ENCODE results near the gene CDKN3.

The CDKN3 gene

DNA sequence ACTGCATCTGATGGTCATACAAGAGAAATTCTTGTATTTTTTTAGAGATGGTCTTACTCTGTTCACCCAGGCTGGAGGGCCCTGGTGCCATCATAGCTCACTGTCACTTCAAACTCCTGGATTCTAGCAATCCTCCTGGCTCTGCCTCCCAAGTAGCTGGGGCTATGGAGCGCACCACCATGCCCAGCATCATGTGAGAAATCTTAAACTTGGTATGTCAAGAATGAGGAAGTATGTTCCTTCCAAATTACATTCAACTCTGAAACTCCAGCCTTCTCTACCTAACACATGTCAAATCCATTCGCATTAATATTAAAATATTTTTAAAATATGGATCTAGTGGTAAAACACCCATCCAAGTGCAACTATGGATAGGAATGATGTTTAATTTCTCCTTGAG is 27.5 kb upstream of the CDKN3 start:
- no peaks in the 10 kb centered on the region for H3K36me3 ChIP-seq (ENCODE audit: insufficient read depth, low read length)
- H3K27me3 ChIP-seq (ENCODE audit: insufficient read depth, low read length, poor library complexity), result no peaks in the 10 kb centered on the region
- H3K4me2 ChIP-seq (ENCODE audit: insufficient read depth, low read length), result no peak overlapping the region
- no peak overlapping the region for H3K9ac ChIP-seq (ENCODE audit: low read depth, low read length)
- no peaks in the 10 kb centered on the region for H4K20me1 ChIP-seq (ENCODE audit: insufficient read depth, low read length)
- ATAC-seq (ENCODE audit: insufficient read depth, low read depth) (no peak), DNase-seq (no peak)
- no peak overlapping the region for H2AFZ ChIP-seq (ENCODE audit: low read depth, low read length)
- TF ChIP-seq, protein P1, sequence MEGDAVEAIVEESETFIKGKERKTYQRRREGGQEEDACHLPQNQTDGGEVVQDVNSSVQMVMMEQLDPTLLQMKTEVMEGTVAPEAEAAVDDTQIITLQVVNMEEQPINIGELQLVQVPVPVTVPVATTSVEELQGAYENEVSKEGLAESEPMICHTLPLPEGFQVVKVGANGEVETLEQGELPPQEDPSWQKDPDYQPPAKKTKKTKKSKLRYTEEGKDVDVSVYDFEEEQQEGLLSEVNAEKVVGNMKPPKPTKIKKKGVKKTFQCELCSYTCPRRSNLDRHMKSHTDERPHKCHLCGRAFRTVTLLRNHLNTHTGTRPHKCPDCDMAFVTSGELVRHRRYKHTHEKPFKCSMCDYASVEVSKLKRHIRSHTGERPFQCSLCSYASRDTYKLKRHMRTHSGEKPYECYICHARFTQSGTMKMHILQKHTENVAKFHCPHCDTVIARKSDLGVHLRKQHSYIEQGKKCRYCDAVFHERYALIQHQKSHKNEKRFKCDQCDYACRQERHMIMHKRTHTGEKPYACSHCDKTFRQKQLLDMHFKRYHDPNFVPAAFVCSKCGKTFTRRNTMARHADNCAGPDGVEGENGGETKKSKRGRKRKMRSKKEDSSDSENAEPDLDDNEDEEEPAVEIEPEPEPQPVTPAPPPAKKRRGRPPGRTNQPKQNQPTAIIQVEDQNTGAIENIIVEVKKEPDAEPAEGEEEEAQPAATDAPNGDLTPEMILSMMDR (IDR thresholded peaks at IDR 0.05; ENCODE audit: borderline replicate concordance, extremely low read depth, low read length, poor library complexity, severe bottlenecking), result no peak
- no peak for TF ChIP-seq EZH2 (IDR thresholded peaks at IDR 0.05; ENCODE audit: borderline replicate concordance, low read depth, low read length, severe bottlenecking)
- H3K4me1 ChIP-seq (ENCODE audit: insufficient read depth, low read length), result no peaks in the 10 kb centered on the region
- H3K4me3 ChIP-seq (ENCODE audit: low read depth in 1 of 2, low read length in 2 of 2), result no peak overlapping the region
- no peaks in the 10 kb centered on the region for H3K79me2 ChIP-seq (ENCODE audit: insufficient read depth, low read length)
- H3K9me3 ChIP-seq (ENCODE audit: insufficient read depth, low read length, severe bottlenecking), result no peaks in the 10 kb centered on the region
- H3K27ac ChIP-seq (ENCODE audit: low read length), result no peak overlapping the region

DNA sequence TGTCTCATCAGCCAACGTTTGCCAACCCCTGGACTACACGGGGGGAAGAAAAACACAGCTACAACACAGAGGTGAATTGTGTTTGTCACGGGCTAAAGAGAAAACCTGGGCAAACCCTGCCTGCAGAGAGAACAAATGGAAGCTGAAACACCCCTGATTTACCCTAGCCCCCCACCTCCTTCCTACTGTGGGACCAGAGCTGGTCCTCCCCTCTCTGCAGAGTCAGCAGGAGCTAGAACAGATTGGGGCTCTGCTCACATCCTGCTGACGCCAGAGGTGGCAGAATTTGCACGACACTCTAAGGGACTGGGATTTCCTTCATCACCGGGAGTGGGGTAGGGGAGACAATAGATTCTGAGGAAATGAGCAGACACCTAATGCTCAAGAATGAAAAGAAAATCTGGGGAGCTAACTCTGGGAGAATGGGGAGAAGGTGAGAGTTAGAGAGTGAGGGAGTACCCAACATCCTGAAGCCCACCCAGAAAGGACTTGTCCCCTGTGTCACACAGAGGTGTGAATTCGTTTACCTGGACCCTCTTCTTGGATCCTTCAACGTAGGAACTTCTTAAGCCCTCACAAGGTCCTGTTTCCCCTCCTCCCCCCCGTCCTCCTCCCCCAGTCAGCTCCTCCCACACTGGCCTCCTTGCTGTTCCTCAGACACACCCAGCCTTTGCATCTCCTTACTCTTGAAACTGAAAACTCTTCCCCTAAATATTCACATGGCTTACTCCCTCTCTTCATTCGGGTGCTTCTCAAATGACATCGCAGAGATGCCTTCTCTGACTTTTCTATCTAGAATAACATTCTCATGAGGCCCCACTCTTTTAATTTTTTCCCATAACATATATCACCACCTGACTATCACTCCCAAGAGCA is 26.2 kb upstream of the CDKN3 start:
- Histone ChIP-seq H3K4me1 (ENCODE audit: insufficient read depth, low read length) (no peaks in the 10 kb centered on the region), H3K79me2 (ENCODE audit: insufficient read depth, low read length) (no peaks in the 10 kb centered on the region), H3K9me3 (ENCODE audit: insufficient read depth, low read length, severe bottlenecking) (no peaks in the 10 kb centered on the region), H3K4me2 (ENCODE audit: insufficient read depth, low read length) (no peak overlapping the region), H3K36me3 (ENCODE audit: insufficient read depth, low read length) (no peaks in the 10 kb centered on the region), H3K9ac (ENCODE audit: low read depth, low read length) (no peak overlapping the region), H3K4me3 (ENCODE audit: low read depth in 1 of 2, low read length in 2 of 2) (no peak overlapping the region), H2AFZ (ENCODE audit: low read depth, low read length) (no peak overlapping the region), H3K27ac (ENCODE audit: low read length) (no peak overlapping the region), H4K20me1 (ENCODE audit: insufficient read depth, low read length) (no peaks in the 10 kb centered on the region), H3K27me3 (ENCODE audit: insufficient read depth, low read length, poor library complexity) (no peaks in the 10 kb centered on the region)
- no peak for DNase-seq
- ATAC-seq (ENCODE audit: insufficient read depth, low read depth), result no peak
- TF ChIP-seq, protein P1 (IDR thresholded peaks at IDR 0.05; ENCODE audit: borderline replicate concordance, extremely low read depth, low read length, poor library complexity, severe bottlenecking), result no peak
- no peak for TF ChIP-seq EZH2 (IDR thresholded peaks at IDR 0.05; ENCODE audit: borderline replicate concordance, low read depth, low read length, severe bottlenecking)

DNA sequence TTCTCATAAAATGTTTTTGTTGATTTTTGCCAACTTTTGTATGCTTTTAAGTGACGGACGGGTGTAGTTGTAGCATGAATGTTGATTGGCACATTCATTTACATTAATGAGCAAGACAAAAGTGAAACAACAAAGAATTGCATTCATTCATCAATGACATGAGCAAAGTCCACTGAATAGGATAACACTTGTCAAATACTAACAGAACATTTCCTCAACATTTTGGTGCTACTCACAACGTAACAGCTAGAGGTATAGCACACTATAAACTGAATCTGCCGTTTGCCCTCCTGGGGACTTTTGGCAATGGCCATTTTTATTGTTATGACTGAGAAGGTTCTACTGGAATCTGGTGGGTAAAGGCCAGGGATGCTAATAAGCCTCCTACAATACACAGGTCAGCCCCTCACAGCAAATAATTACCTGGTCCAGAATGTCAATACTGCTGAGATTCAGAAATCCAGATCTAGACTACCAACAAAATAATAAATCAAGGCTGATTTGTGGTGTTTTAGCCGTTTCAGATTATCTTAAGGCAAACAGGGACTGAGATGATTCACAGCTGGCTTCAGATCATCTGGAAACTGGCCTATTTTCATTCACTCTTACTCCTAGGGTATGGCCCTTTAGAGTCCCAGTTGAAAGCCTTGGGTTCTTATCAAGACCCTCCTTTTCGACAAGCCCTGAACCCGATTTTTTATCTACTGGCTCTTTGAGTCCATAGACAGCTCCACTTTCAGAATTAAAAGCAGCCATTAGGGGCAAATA is 22.5 kb upstream of the CDKN3 start:
- no peak for TF ChIP-seq EZH2 (IDR thresholded peaks at IDR 0.05; ENCODE audit: borderline replicate concordance, low read depth, low read length, severe bottlenecking)
- TF ChIP-seq, protein P1 (IDR thresholded peaks at IDR 0.05; ENCODE audit: borderline replicate concordance, extremely low read depth, low read length, poor library complexity, severe bottlenecking), result no peak
- no peaks in the 10 kb centered on the region for H3K36me3 ChIP-seq (ENCODE audit: insufficient read depth, low read length)
- H3K9me3 ChIP-seq (ENCODE audit: insufficient read depth, low read length, severe bottlenecking), result no peaks in the 10 kb centered on the region
- H3K4me1 ChIP-seq (ENCODE audit: insufficient read depth, low read length), result no peaks in the 10 kb centered on the region
- no peak overlapping the region for H3K9ac ChIP-seq (ENCODE audit: low read depth, low read length)
- no peaks in the 10 kb centered on the region for H4K20me1 ChIP-seq (ENCODE audit: insufficient read depth, low read length)
- H3K27me3 ChIP-seq (ENCODE audit: insufficient read depth, low read length, poor library complexity), result no peaks in the 10 kb centered on the region
- H3K4me3 ChIP-seq (ENCODE audit: low read depth in 1 of 2, low read length in 2 of 2), result no peak overlapping the region
- DNase-seq (no peak), ATAC-seq (ENCODE audit: insufficient read depth, low read depth) (no peak)
- H2AFZ ChIP-seq (ENCODE audit: low read depth, low read length), result no peak overlapping the region
- no peak overlapping the region for H3K27ac ChIP-seq (ENCODE audit: low read length)
- no peak overlapping the region for H3K4me2 ChIP-seq (ENCODE audit: insufficient read depth, low read length)
- H3K79me2 ChIP-seq (ENCODE audit: insufficient read depth, low read length), result no peaks in the 10 kb centered on the region

Measured in DND-41 (cell line).